ENCODE results near the gene RNF20.
A peak's percentile ranks its signal among the peaks of the same experiment; 100 is the strongest.
"Not testable (repeated sequence)": the region's sequence is repeated elsewhere in the genome, so short reads cannot be mapped to it uniquely, and the experiment has no call there.

Gene RNF20

DNA sequence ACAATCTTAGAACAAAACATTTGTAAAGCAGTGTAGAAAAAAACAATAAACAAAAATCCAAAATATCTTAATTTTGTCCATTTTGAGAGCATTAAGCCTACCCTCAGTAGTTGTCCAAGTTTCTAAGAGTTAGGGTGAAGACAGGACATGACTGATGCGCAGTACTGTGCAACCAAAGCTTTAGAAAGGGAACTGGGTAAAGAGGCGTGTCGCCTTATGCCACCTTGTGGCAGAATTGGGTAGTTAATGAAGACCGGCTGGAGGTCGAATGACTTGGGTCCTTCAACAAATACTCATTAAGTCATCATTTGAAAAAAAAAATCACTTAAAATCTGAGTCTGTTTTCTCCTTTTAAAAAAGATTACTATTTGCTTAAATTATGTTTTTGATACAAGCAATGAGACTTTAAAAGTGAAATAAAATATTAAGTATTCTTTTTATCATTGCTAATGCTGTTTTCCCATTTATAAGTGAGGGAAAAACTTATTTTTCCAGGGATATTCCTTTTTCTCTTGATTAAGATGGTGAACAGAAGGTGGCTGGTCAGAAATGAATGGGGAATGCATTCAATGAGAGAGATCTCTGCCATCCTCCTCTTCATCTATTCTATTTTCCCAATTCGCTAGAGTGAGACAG is 3.5 kb upstream of the RNF20 start:
- peak; percentile 62 for DNase-seq (ENCODE audit: low spot score)

- peak; percentile 7 for DNase-seq (ENCODE audit: low spot score)
Measured at GRCh38 chr9:101536351-101536750, 2.7 kb downstream of the RNF20 start.

- DNase-seq (ENCODE audit: low spot score): peak; percentile 20
Measured at GRCh38 chr9:101536938-101537337, 3.3 kb downstream of the RNF20 start.

- DNase-seq (ENCODE audit: low spot score): no peak
Measured at GRCh38 chr9:101540069-101540468, 6.4 kb downstream of the RNF20 start.

GRCh38 chr9:101543098-101543735 is 9.6 kb downstream of the RNF20 start:
- no peak for DNase-seq (ENCODE audit: low spot score)

GRCh38 chr9:101549472-101550098 is 15.9 kb downstream of the RNF20 start:
- DNase-seq (ENCODE audit: low spot score): not testable (repeated sequence)

DNA sequence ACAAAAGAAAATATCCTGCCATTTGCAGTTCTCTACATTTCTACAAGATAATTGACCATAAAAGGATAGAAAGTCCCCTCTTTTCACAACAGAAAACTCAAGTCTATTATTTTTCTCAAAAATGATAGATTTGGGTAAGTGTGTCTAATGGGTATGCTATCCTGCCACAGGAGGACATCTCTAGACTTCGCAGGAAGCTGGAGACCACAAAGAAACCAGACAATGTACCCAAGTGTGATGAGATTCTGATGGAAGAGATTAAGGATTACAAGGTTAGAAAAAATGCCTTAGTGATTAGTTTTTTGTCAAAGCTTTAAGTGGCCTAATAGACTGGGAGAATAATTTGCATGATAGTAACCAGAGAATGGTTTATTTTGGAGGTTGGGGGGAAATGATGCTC is 28.1 kb downstream of the RNF20 start:
- no peak for DNase-seq (ENCODE audit: low spot score)

GRCh38 chr9:101562966-101563365 is 29.3 kb downstream of the RNF20 start:
- no peak for DNase-seq (ENCODE audit: low spot score)

- DNase-seq (ENCODE audit: low spot score): no peak
Measured at GRCh38 chr9:101564252-101564651, 30.6 kb downstream of the RNF20 start.

DNA sequence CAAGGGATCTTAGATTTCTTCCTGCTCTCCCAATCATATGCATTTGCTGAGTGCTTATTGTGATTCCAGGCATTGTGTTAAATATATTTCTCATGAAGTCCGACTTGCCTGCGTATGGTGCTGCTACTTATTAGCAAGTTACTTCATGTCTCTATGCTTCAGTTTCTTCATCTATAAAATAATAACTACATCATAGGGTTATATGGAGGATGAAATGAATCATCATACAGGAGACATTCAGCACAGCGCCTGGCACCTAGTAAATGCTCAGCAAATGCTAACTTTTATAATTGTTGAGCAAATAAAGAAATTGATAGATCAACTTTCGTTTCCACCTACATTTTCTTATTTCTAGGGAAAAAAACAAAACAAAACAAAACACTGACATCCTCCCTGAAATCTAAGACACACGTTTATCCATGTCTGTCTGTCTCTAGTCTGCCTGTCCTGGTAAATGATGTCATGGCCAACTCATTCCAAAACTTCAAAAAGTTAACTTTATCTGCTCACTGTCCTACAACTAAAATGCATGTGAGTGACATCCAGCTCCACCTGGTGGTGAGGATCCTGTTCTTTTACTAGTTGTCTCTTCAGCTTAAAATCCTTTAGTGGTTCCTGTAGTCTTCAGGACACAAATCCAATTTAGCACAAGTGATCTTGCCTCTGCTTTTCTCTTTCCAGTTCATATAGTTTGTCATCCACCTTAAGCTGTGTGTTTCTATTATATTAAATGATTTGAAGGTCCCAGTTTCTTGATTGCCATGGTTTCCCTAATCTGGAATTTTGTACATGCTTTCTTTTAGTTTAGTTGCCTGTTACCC is 33.5 kb downstream of the RNF20 start:
- peak; percentile 14 for DNase-seq (ENCODE audit: low spot score)

DNA sequence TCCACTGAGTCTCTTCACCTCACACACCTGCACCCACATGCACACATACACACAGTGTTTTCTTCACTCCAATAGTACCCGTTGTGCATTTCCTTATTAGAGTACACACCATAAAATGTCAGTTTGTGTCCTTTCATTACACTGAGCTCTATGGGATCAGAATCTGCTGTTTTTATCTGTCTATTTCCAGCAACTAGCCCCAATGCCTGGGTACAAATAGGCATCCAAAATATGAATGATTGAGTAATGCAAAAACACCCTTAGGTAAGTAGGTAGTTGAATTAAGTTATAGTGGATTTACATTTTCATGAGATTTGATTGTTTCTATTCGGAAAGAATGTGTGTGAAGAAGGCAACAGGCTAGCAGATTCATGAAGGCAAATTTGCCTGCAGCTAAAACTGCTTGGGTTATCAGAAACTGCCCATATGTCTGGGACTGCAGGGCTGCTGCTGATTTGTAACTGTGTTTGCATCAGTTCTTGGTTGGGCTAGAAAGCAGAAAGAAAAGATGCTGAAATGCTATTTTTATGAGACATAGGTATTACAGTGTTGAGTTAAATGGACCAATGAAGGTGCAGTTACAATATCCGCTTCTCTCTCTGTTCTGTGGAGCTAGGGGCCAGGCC is 34.2 kb downstream of the RNF20 start:
- DNase-seq (ENCODE audit: low spot score): no peak

GRCh38 chr9:101569741-101570501 is 36.3 kb downstream of the RNF20 start:
- DNase-seq (ENCODE audit: low spot score): no peak

GRCh38 chr9:101571114-101571513 is 37.5 kb downstream of the RNF20 start:
- no peak for DNase-seq (ENCODE audit: low spot score)

GRCh38 chr9:101572316-101572715 is 38.7 kb downstream of the RNF20 start:
- DNase-seq (ENCODE audit: low spot score): no peak

GRCh38 chr9:101574731-101575333 is 41.2 kb downstream of the RNF20 start:
- no peak for DNase-seq (ENCODE audit: low spot score)

DNA sequence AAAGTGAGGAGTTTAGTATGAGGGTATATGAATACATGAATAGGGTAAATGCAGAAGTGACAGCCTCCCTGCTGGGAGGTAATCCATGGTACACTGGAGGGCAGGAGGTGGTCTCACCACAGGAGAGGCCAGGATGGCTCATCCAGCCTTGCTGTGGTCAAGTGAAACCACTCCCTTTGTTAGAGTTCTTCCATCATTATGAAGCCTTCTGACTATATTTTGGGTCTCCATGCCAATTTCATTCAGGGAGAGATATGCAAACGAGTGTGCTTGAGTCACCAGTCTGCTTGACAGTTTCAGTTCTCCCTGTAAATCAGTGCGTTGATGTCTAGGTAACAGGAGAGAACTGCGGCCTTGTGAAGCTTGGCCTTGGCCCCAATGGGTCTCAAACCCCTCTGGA is 44.7 kb downstream of the RNF20 start:
- no peak for DNase-seq (ENCODE audit: low spot score)

DNA sequence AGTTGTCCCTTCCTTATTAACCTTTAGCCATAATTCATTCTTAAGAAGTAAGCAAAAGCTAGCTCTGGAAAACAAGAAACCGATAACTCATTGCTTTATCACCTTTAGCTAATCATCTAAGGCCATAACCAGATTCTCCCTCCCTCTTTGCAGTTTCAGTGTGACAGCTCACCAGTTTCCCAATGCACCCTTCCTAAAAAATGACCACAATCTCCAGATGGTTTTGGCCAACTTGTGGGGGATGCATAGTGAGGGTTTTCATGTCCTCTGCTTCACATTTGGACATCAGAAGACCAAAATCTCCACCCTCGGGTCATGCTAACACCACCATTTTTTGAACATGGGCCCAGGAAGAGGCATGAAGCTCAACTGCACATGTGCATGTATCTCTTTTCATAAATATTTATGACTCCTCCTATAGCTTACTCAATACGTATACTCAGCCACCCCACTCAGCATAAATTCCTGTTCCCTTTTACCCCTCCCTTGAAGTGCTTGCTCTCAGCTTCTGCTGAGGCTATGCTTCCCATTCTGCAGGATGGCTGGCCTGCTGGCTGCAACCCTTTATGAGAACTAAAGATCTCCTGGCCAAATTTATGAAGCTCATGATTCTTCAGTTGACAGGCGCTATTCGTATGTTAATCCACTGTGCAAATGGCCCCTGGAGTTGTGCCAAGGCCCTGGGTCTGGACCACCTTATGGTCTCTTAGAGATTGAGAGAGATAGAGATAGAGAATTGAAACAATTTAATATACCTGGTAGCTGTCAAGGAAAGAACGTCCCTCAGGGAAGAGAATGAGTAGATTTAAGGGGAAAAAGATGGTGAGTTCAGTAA is 46.3 kb downstream of the RNF20 start:
- DNase-seq (ENCODE audit: low spot score): no peak

GRCh38 chr9:101582553-101582952 is 48.9 kb downstream of the RNF20 start:
- DNase-seq (ENCODE audit: low spot score): peak; percentile 20

DNA sequence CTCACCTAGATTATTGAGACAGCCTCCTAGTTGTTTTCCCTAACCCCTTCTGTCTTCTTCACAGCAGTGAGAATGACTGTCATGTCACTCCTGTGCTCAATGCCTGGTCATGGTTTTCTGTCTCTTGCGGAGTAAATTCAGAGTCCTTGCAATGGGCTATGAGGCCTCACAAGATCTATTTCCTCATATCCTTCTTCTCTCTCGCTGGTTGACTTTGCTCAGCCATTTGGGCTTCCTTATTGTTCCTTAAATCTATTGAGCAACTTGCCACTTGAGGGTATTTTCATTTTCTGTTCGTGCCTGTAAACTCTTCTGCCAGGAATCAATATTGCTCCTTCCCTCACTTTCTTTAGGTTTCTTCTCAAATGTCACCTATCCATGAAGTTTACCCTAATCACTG is 52.1 kb downstream of the RNF20 start:
- DNase-seq (ENCODE audit: low spot score): no peak

- DNase-seq (ENCODE audit: low spot score): no peak
Measured at GRCh38 chr9:101586651-101587050, 53.0 kb downstream of the RNF20 start.

Measured in AG08396 (cell line).